Transverse colon (tissue), 4 donors: ENCODE results near the gene SMTNL2. TPM values are rescaled to one million over a fixed set of nuclear protein-coding genes. Genes with fewer than 3 reads are reported as not detected.

Experiments
- DNase-seq: peaks from one replicate; pipeline ENCODE4 v3.0.0-alpha.2; 2019
- H3K27ac ChIP-seq, 4 donors: fragments of 200-600 bp; sonication (generic); 2 replicates each; pipeline ENCODE4 v1.5.1; 2016 to 2018; ENCODE audit warnings: inconsistent platforms in 4 of 4
- H3K27me3 ChIP-seq: fragments of 200-600 bp; sonication (generic); 2 replicates; pipeline ENCODE4 v1.5.1; 2017; ENCODE audit warnings: inconsistent platforms
- H3K36me3 ChIP-seq, 4 donors: fragments of 200-600 bp; sonication (generic); 2 replicates each; pipeline ENCODE4 v1.5.1; 2017 to 2019; ENCODE audit warnings: inconsistent platforms in 4 of 4
- H3K4me1 ChIP-seq, 4 donors: fragments of 200-600 bp; sonication (generic); 2 replicates each; pipeline ENCODE4 v1.5.1; 2017 to 2020; ENCODE audit warnings: inconsistent platforms in 4 of 4
- H3K4me3 ChIP-seq, 4 donors: fragments of 200-600 bp; sonication (generic); 1 replicate in 1 of 4; 2 replicates in 3 of 4; pipeline versions ENCODE4 v1.5.1 to v1.6.1; 2017 to 2019; ENCODE audit warnings: inconsistent platforms in 4 of 4
- H3K9me3 ChIP-seq, 2 donors: fragments of 200-600 bp; sonication (generic); 2 replicates each; pipeline ENCODE4 v1.5.1; 2017 to 2019; ENCODE audit warnings: inconsistent platforms in 2 of 2
- CTCF ChIP-seq, 5 experiments: fragments of 200-600 bp in 3 of 5; fragments of 450-650 bp in 2 of 5; sonication (generic) in 3 of 5; IDR thresholded peaks; 1 replicate in 2 of 5; 2 replicates in 3 of 5; pipeline ENCODE4 v1.5.1; 2016 to 2017; ENCODE audit warnings: antibody characterized with exemption in 5 of 5, inconsistent platforms in 3 of 5, mild to moderate bottlenecking in 2 of 5, moderate library complexity in 1 of 5
- EP300 ChIP-seq: sonication (generic); formaldehyde crosslinking; IDR thresholded peaks from one replicate; pipeline ENCODE4 v1.6.1; 2017; ENCODE audit warnings: antibody characterized with exemption, low read depth
- POLR2A ChIP-seq: fragments of 450-650 bp; IDR thresholded peaks from one replicate; pipeline ENCODE4 v1.6.1; 2016; ENCODE audit warnings: antibody characterized with exemption, mild to moderate bottlenecking, moderate library complexity
- POLR2AphosphoS5 ChIP-seq, 3 donors: sonication (generic); formaldehyde crosslinking; IDR thresholded peaks; one replicate each; pipeline ENCODE4 v1.6.1; 2016; ENCODE audit warnings: antibody characterized with exemption in 3 of 3
- WGBS, 2 donors: methylation state at CpG; one replicate each; pipeline ENCODE4 v1.1.5; 2018; ENCODE audit warnings: low coverage in 1 of 2; 5-methylcytosine and 5-hydroxymethylcytosine counted together
- in situ Hi-C, 4 donors: fragments of 200-750 bp; cut with MboI; loops; one replicate each; pipeline versions ENCODE4 v1.15.0 to v1.15.1; 2017; ENCODE audit warnings: low sequenced_read_pairs in 3 of 4, low pct_ligation_motif_present in 1 of 4, low pct_unique_long_range_greater_than_20kb in 1 of 4
- intact Hi-C: fragments of 100-400 bp; cut with DNase I; formaldehyde crosslinking; loops from one replicate; pipeline ENCODE4 v1.15.1; 2023; ENCODE audit warnings: low total_unique reads
- total RNA-seq, 4 donors: library from RNA; depleted of rRNA; stranded (reverse); fragments of >200 nt; gene quantifications; one replicate each; pipeline ENCODE4 v1.1.0, GENCODE V29; 2016

Gene SMTNL2
- total RNA-seq, 4 donors from 2014 or later, result 0.16 to 0.96 (median 0.40) TPM; not detected in 1

- 40 to 64% methylated on average over 1 to 15 of the region's 19 CpGs for WGBS, 2 donors
- peak overlapping the region in 3 of 4 donors; percentile 30 to 47 (median 35) for H3K27ac ChIP-seq
- intact Hi-C loops, result no loop called here
Observed at GRCh38 chr17:4536259-4536741, 48.0 kb upstream of the SMTNL2 start.

GRCh38 chr17:4536742-4537411 is 47.5 kb upstream of the SMTNL2 start:
- H3K4me3 ChIP-seq, result peak overlapping the region in 1 of 4 donors; percentile 0
- H3K27ac ChIP-seq, result peak overlapping the region; percentile 27 to 47 (median 32)

More at GRCh38 chr17:4536259-4536741, 48.0 kb upstream of the SMTNL2 start:
- no peak for DNase-seq
- no peak for TF ChIP-seq POLR2AphosphoS5 (IDR thresholded peaks at IDR 0.05)
- TF ChIP-seq POLR2A, result no peak
- no peak for TF ChIP-seq EP300
- no peak for TF ChIP-seq CTCF (IDR thresholded peaks at IDR 0.05)
- H3K4me1 ChIP-seq, result peaks cover 6 to 39% (median 24%) of the 10 kb centered on the region in 4 donors
- H3K36me3 ChIP-seq, result peaks cover 0 to 16% (median 4%) of the 10 kb centered on the region in 4 donors
- H3K27me3 ChIP-seq, result peaks cover 24% of the 10 kb centered on the region
- peak overlapping the region in 1 of 4 donors; percentile 0 for H3K4me3 ChIP-seq
- no peaks in the 10 kb centered on the region for H3K9me3 ChIP-seq
- in situ Hi-C loops, result no loop called here

GRCh38 chr17:4537451-4538235 is 46.7 kb upstream of the SMTNL2 start:
- Histone ChIP-seq H3K9me3 (no peaks in the 10 kb centered on the region), H3K4me1 (peaks cover 6 to 39% (median 24%) of the 10 kb centered on the region in 4 donors), H3K4me3 (no peak overlapping the region), H3K36me3 (peaks cover 0 to 25% (median 9%) of the 10 kb centered on the region in 4 donors), H3K27ac (peak overlapping the region; percentile 27 to 47 (median 32)), H3K27me3 (peaks cover 19% of the 10 kb centered on the region)
- intact Hi-C loops (no loop called here), in situ Hi-C loops (no loop called here)
- 75% methylated on average over 11 of the region's 19 CpGs; no CpG with 5 or more reads in 1 of the 2 donors for WGBS, 2 donors
- DNase-seq, result no peak
- TF ChIP-seq EP300 (no peak), CTCF (IDR thresholded peaks at IDR 0.05) (no peak), POLR2A (no peak), POLR2AphosphoS5 (IDR thresholded peaks at IDR 0.05) (no peak)

More at GRCh38 chr17:4536742-4537411, 47.5 kb upstream of the SMTNL2 start:
- 33 to 41% methylated on average over 1 to 13 of the region's 18 CpGs for WGBS, 2 donors
- intact Hi-C loops (no loop called here), in situ Hi-C loops (no loop called here)
- Histone ChIP-seq H3K27me3 (peaks cover 24% of the 10 kb centered on the region), H3K9me3 (no peaks in the 10 kb centered on the region), H3K4me1 (peaks cover 6 to 39% (median 24%) of the 10 kb centered on the region in 4 donors), H3K36me3 (peaks cover 0 to 20% (median 5%) of the 10 kb centered on the region in 4 donors)
- TF ChIP-seq EP300, result no peak
- DNase-seq, result no peak

- no peak for TF ChIP-seq POLR2AphosphoS5 (IDR thresholded peaks at IDR 0.05)
- no peak for TF ChIP-seq CTCF (IDR thresholded peaks at IDR 0.05)
- no peaks in the 10 kb centered on the region for H3K9me3 ChIP-seq
- peaks cover 19% of the 10 kb centered on the region for H3K27me3 ChIP-seq
- peaks cover 6 to 39% (median 24%) of the 10 kb centered on the region in 4 donors for H3K4me1 ChIP-seq
- H3K27ac ChIP-seq, result peak overlapping the region in 3 of 4 donors; percentile 30 to 47 (median 35)
- DNase-seq, result no peak
- in situ Hi-C loops, result no loop called here
- peaks cover 0 to 25% (median 10%) of the 10 kb centered on the region in 4 donors for H3K36me3 ChIP-seq
- no peak overlapping the region for H3K4me3 ChIP-seq
- WGBS, 2 donors, result 87% methylated on average over 10 of the region's 13 CpGs; no CpG with 5 or more reads in 1 of the 2 donors
- intact Hi-C loops, result no loop called here
Observed at GRCh38 chr17:4538236-4539002, 45.9 kb upstream of the SMTNL2 start.
